GM10248 (cell line): ENCODE measurements around the gene ZNF79.

Experiments used
- CTCF ChIA-PET: fragments of 300-600 bp; sonication (Branson Sonifier 250); formaldehyde crosslinking; extraction: SDS; loops from one replicate; lab custom pipeline; 2021; ENCODE audit warnings: antibody characterized with exemption; lab: Yijun Ruan, JAX
- POLR2A ChIA-PET: fragments of 350-650 bp; sonication (Branson Sonifier 250); formaldehyde crosslinking; extraction: SDS; loops from one replicate; lab custom pipeline; 2020; ENCODE audit warnings: antibody characterized with exemption; lab: Yijun Ruan, JAX
- DNase-seq: peaks from one replicate; pipeline ENCODE4 v3.0.0; 2012; ENCODE audit errors: extremely low spot score
- TF ChIP-seq, protein P1 (sequence below): IDR thresholded peaks from 2 replicates; pipeline ENCODE4 v1.5.1; 2012; ENCODE audit warnings: mild to moderate bottlenecking, low read depth; ENCODE audit errors: extremely low read depth, missing control alignments, control extremely low read depth

ZNF79 gene

DNA sequence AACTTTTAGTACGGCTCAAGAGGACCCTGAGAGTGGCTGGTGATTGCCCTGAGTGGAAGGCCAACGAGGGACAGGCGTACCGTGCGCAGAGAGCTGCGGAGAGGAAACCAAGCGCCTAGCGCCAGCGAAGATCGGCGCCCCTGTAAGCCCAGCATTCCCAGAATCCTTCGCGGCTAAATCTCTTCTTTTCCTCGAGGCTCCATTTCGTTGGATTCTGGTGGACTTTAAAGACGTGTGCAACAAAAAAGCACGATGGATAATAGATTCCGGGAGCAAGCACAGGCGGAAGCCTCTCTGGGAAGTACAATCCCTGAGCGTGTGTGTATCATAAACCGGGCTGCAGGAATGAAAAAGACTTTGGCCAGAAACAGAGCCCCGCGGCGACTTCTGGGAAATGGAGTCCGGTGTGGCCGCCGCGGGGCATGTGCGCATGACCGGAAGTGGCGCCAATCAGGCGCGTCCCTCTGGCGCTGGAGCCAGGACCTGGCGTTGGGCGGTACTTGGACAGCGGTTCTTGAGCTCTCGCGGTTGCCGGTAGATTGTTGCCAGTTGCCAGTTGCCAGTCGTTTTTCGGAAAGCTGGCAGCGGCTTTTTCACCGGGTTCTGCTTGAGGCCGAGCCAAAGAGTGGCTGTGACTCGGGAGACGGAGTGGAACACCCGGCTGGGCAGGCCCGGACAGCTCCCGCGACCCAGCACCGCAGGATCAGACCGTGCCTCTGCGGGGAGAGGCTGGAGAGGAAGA is at the start of gene ZNF79:
ZNF79 (plus strand) TSS at position 449 of the 742 bp plus-strand sequence. CDS start 406 bp downstream, outside the sequence.
- DNase-seq: peak; percentile 96
- TF ChIP-seq, protein P1, sequence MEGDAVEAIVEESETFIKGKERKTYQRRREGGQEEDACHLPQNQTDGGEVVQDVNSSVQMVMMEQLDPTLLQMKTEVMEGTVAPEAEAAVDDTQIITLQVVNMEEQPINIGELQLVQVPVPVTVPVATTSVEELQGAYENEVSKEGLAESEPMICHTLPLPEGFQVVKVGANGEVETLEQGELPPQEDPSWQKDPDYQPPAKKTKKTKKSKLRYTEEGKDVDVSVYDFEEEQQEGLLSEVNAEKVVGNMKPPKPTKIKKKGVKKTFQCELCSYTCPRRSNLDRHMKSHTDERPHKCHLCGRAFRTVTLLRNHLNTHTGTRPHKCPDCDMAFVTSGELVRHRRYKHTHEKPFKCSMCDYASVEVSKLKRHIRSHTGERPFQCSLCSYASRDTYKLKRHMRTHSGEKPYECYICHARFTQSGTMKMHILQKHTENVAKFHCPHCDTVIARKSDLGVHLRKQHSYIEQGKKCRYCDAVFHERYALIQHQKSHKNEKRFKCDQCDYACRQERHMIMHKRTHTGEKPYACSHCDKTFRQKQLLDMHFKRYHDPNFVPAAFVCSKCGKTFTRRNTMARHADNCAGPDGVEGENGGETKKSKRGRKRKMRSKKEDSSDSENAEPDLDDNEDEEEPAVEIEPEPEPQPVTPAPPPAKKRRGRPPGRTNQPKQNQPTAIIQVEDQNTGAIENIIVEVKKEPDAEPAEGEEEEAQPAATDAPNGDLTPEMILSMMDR: no peak
- ChIA-PET CTCF (interaction anchor here (1.3 to 1.8 kb wide), 3 partner anchors 17 to 209 kb away, joined by 3 to 5 read pairs (median 4); no protein-coding TSS in a partner anchor), POLR2A (interaction anchor here (0.9 to 1.8 kb wide), 4 partner anchors 20 to 27 kb away, joined by 3 to 12 read pairs (median 6); partner anchors contain the start of genes LRSAM1, RPL12 and SLC2A8)

DNA sequence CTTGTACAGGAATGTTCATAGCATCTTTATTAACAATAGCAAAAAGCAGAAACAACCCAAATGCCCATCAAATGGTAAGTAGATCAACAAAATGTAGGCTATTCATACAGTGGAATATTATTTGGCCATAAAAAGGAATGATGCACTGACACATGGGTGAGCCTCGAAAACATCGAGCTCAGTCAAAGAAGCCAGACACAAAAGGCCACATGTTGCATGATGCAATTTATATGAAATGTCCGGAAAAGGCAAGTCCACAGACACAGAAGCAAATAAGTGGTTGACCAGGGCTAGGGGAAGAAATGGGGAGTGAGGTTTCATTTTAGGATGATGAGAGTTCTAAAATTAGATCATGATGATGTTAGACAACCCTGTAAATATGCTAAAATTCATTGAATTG is 43.7 kb upstream of the ZNF79 start:
- no peak for DNase-seq
- TF ChIP-seq, protein P1: no peak

DNA sequence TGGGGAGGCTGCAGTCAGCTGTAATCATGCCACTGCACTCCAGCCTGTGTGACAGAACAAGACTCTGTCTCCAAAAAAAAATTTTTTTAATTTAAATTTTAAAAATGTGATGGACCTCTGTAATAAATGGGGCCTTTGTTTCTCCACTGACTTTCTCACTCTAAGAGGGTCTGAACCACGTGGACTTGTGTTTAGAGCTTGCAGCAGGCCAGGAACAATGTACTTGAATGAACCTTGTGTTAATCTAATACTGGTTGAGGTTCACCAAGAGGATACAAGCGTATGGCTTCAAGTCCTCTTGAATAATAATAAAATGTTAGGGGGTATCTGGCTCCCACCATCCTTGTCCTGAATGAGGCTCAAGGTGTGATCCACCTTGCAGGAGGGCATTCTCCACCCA is 41.6 kb upstream of the ZNF79 start:
- TF ChIP-seq, protein P1: no peak
- ChIA-PET CTCF (interaction anchor here (1.6 kb wide), 1 partner anchor 14 kb away, joined by 6 read pairs; the partner anchor contains the start of gene SLC2A8), POLR2A (no interaction called here)
- no peak for DNase-seq

More for the DNA sequence above, 43.7 kb upstream of the ZNF79 start:
- ChIA-PET POLR2A (no interaction called here), CTCF (no interaction called here)

DNA sequence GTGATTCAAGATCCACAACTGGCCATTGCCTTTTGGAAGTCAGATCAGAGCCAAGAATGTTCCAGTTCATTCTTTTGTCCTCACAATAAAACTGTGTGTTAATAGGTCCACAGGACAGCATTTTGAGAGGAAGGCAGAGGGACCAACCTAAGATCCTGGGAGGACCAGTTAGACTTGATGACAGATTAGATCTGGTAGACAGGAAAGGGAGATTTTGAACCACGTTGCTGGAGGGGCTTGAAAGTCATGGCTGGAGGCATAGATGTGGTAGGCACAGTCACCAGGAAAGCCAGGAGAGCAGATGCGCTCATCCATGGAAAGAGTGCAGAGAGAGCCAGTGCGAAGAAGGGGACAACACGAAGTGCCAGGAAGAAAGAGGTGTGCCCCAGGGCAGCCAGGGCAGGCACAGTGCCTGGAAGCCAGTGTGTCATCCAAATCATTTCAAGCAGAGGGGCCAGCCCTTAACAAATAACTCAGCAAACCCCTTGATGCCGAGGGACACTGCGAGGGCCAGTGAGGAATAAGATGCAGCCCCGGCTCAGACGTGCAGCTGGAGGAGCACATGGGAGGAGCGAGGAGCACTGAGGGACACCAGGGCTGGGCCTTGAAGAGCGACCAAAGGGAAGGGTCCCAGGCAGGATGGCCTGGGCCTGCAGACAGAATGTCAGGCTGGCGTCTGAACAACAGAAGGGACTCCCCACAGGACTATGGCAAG is 40.0 kb upstream of the ZNF79 start:
- ChIA-PET POLR2A (no interaction called here), CTCF (no interaction called here)
- DNase-seq: no peak
- TF ChIP-seq, protein P1: no peak

DNA sequence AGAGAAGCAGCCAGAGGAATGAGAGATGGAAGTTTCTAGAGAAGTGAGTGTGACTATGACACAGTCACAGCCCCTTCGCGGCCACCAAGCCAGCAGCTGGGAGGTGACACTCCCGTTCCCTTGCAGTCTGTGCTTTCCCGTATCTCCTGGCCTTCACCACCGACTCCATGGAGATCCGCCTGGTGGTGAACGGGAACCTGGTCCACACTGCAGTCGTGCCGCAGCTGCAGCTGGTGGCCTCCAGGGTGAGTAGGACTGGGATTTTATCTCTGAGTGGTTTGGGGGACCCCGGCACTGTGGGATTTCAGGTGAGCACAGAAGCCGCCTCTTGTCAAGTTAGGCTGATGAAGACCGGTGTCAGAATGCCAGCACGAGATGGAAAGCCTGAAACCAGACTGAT is 39.3 kb upstream of the ZNF79 start:
- ChIA-PET CTCF (no interaction called here), POLR2A (no interaction called here)
- TF ChIP-seq, protein P1: no peak
- no peak for DNase-seq

DNA sequence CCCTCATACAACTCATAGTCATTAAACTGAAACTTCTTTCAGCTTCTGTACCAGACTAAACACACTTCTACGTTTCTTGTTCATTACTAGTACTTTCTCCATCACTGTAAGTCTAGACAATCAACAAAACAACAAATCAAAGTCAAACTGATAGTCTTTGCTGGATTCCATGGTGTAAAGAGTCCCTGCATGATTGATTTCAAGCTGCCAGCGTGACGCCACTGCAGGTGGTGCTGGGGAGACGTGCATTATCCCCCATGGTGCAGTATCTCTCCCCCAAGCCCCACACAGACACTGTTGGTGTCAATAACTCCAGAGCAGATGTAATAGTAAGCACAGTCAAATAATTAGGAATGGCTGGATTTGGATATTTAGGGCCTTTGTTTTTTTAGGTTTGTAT is 37.9 kb upstream of the ZNF79 start:
- TF ChIP-seq, protein P1: no peak
- POLR2A ChIA-PET: no interaction called here
- DNase-seq: no peak
- CTCF ChIA-PET: no interaction called here
